GM12865 (cell line): ENCODE results near the gene NCAM1.
A peak's percentile ranks its signal among the peaks of the same experiment; 100 is the strongest.

Experiments
- DNase-seq: peaks from one replicate; pipeline ENCODE4 v3.0.0; 2010; ENCODE audit warnings: low read depth
- H3K4me3 ChIP-seq: 2 replicates; pipeline ENCODE4 v1.5.1; 2011; ENCODE audit warnings: mild to moderate bottlenecking, low read depth, low read length, control low read depth
- CTCF ChIP-seq: IDR thresholded peaks from 2 replicates; pipeline ENCODE4 v1.5.1; 2011; ENCODE audit warnings: low read length, control low read depth, low read depth, inconsistent platforms; ENCODE audit not compliant: insufficient read depth; ENCODE audit errors: missing control alignments

NCAM1 gene

GRCh38 chr11:113314065-113314388 lies 352.8 kb downstream of the NCAM1 start:
- peak overlapping the region; percentile 89 for H3K4me3 ChIP-seq
- DNase-seq, result no peak
- no peak for TF ChIP-seq CTCF

DNA sequence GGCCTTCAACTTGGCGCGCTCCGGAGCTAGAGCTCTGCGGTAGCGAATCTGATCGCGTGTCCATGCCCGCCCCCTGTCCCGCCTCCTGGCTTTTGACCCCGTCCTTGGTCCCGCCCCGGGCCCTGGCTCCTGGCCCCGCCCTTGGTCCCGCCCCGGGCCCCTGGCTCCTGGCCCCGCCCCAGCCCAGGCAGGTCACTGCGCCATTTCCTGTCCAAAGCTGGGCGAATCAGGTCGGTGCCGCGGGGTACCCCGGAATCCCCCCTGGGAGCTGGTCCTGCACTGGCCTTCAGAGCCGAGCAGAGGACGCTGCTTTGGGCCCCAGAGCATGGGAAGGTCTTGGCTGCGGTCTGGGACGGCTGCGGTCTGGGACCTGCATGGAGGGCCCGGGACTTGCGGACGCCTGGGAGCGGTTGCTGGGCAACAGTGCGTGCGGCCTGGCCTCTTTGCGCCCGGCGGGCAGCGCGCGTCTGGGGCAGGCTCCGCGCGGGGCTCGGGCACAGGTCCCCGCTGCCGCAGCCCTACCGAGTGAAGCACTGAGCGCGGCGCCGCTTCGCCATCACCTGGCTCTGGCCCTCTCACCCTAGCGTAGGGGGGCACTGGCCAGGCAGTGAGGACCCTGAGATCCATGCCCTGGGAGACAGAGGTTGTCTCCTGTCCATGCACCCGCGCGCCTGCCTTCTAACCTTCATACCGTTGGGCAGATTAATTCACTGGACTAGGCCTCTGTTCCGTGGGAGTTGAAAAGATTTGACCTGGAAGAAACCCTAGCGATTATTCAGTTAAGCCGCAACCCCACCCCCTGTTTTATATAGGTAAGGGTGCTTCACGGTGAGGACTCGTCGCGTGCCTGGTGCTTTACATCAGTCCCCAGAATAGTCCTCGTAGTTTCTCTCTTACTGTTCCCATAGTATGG lies 353.4 kb downstream of the NCAM1 start, which contains the start of gene TTC12:
TTC12 (plus strand) TSS at position 195 of the 913 bp plus-strand sequence. CDS start 1,675 bp downstream, outside the sequence.
- DNase-seq, result peak; percentile 94
- H3K4me3 ChIP-seq, result peak within 1 kb of the TSS; percentile 89
- TF ChIP-seq CTCF, result no peak

DNA sequence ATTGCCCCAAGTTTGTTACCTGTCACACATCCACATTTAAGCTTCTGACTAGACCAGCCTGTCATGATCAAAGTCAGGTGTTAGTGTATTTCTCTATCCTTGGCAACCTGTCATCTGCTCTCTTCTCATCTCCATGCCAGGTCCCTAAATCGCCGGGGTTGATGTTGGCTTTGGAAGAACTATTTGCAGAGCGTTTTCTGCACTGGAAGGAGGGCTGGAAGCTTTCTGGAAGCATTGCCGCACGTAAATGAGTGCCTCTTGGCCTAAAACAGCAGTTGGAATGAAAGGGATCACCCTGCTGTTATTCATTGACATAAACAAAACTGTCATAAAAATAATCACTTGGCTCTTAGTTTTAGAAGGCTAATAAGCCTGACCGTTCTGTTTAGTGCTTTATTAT lies 354.6 kb downstream of the NCAM1 start:
- TF ChIP-seq CTCF, result no peak
- DNase-seq, result no peak
- H3K4me3 ChIP-seq, result no peak overlapping the region

DNA sequence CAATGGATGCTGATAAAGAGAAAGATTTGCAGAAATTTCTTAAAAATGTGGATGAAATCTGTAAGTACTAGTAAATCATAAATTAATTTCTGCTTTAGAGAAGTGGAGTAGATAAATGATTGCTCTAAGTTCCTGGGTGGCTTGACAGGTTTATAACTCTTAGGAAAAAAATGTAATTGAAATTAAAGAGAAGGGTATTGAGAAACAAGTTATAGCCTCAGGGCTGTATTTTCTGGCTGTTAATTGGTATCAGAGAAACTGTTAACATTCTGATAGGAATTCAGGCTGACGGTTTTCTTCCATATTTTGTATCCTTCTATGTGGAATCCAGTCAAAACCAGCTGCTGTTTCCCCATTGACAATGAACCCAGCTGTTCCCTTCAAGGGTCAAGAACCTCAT lies 355.0 kb downstream of the NCAM1 start:
- TF ChIP-seq CTCF, result no peak
- no peak for DNase-seq
- H3K4me3 ChIP-seq, result no peak overlapping the region

DNA sequence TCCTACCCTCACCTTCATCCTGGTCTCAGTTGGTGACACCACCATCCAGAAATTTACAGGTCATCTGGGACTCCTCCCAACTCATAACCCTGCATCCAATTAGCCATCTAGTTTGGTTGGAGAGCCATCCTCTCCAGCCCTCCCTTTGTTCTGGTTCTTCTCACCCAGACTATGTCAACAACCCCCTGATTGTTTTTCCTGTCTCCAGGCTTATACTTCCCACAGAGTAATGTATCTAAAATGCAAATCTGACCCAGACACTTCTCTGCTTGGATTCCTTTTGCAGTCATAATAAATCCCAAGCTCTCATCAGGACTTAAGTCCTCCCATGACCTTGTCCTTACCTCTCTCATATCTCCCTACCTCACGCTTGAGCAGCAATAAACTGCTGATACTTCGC lies 356.1 kb downstream of the NCAM1 start:
- DNase-seq, result no peak
- TF ChIP-seq CTCF, result no peak
- H3K4me3 ChIP-seq, result no peak overlapping the region

GRCh38 chr11:113319085-113319484 lies 357.9 kb downstream of the NCAM1 start:
- DNase-seq, result no peak
- H3K4me3 ChIP-seq, result no peak overlapping the region
- no peak for TF ChIP-seq CTCF

DNA sequence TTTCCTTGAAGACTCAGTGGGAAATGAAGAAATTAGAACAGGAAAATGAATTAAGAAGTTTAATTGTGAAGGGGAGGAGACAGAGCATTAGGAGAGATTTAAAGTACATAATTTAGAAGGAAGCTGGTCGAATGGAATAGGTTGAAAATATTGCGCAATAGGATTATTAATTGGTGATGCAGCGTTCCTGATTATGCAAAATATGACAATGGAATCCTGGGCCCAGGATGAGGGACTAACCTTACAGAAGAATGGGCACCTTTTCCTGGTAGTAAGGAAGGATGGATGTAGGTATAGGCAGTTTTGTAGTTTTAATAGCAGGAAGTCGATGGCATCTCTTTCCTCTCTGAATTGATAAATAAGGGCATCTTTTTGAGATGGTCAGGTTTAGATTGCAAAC lies 360.9 kb downstream of the NCAM1 start:
- H3K4me3 ChIP-seq, result no peak overlapping the region
- TF ChIP-seq CTCF, result no peak
- no peak for DNase-seq
